ENCODE results near the gene C8G.
A peak's percentile ranks its signal among the peaks of the same experiment; 100 is the strongest.

The C8G gene

GRCh38 chr9:136942112-136942880, 2.7 kb upstream of the C8G start:
- no peak for DNase-seq

DNA sequence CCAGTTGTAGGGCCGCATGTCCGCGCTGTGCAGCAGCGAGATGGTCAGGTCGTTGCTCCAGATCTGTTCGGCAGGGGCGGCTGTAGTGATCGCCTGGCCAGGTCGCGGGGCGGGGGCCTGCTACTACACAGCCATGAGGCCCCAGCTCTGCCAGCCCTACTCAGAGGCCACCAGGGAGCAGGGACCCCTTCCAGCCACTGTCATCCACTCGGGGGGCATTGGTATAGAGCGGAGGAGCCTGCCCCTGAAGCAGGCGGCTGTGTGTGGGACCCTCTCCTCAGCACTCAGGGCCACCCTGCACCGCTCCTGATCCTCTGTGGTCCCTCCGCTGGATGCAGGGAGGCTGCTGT, 2.2 kb upstream of the C8G start:
- no peak for DNase-seq

DNA sequence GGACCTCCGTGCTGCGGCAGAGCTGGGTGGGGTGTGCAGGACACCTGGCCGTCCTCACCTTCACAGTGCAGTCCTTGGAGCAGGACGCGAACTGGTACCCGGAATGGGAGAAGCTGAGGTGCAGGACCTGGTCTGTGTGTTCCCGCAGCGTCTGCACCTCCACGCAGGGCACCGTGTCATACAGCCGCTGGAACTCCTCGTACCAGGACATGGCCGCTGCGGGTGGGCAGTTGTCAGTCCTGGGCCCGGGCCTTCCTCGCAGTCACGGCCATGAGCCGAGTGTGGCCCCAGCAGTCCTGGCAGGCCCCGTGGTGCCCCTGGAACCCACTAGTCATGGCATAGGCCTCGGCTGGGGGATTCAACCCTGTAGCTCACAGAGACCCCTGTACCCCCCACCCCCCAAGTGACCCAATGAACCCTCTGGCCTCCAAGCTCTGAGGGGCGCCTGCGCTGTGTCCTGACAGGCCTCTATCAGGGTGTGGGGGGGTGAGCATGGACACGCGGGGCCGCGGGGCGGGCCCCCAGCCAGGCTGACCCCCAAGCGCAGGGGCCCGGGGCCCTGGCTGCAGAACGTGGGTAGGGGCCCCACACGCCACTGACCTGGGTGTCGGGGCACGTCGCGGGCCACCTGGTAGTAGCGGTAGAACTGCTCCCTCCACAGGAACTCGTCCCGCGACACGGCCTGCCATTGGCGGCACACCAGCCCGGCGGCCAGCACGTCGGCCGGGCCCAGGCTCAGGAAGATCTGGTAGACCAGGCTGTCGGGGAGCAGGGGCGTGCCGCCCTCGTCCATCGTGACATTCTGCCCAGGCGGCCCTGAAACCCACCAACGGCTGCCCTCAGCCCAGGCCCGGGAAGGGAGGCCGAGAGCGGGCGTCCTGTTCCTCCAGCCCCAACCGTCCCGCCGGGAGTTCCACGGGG, 1.5 kb upstream of the C8G start:
- DNase-seq = no peak

GRCh38 chr9:136944212-136944518, 878 bp upstream of the C8G start:
- DNase-seq = peak; percentile 39

DNA sequence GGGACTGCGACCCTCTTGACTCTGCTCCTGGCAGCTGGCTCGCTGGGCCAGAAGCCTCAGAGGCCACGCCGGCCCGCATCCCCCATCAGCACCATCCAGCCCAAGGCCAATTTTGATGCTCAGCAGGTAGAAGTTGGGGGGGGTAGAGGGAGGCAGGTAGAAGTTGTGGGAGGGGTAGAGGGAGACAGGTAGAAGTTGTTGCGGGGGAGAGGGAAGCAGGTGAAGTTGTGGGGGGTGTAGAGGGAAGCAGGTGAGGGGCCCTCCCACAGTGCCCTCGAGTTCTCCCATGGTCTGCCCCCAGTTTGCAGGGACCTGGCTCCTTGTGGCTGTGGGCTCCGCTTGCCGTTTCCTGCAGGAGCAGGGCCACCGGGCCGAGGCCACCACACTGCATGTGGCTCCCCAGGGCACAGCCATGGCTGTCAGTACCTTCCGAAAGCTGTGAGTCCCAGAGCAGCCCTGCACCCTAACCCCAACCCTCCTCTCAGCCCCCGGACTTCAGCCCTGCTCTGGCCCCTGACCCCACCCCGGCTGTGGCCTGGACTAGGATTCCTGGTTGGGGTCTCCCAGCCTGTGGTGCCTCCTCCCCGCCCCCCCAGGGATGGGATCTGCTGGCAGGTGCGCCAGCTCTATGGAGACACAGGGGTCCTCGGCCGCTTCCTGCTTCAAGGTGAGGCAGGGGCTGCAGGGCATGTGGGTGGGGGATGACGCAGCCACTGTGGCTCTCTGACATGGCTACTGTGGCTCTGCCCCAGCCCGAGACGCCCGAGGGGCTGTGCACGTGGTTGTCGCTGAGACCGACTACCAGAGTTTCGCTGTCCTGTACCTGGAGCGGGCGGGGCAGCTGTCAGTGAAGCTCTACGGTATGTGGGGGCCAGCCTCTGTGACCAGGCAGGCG, 537 bp downstream of the C8G start:
- DNase-seq = no peak

GRCh38 chr9:136946228-136947027, 1.4 kb downstream of the C8G start:
- DNase-seq = no peak

DNA sequence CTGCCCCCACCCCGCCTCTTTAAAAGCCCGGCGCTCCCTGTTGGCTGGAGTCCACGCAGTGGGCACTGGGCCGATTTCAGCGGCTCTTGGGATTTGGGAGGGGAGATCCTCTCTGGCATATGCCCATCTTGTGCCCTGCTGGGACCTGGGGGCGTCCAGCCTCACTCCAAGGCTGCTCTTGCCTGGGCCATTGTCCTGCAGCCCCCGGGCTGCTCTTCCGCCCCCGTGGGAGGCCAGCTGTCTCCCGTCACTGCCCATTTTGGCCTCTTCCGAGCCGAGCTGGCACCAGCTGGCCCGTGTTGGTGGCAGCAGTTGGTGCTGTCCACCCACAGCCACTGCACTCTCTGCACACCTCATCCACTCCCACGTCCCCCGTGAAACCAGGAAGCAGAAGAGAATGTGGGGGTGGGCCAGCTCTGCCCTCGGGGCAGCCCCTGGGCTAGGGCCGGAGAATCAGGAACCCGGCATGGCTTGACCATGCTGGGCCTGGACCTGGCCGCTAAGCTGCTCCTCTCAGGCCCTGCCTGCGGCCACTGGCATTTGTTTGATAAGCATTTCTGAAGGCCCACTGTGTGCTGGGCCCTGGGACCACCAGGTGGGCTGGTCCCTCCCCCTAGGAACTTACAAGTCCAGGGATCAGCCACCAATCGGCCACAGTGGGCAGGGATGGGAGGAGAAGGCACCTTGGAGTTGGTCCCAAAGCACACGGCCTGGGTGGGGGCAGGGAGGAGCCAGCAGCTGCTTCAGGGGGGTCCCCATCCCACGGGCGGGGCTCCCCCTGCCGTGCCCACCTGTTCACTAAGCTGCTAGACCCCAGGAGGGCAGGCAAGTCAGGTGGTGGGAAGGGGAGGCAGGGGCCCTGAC, 2.2 kb downstream of the C8G start:
- no peak for DNase-seq

DNA sequence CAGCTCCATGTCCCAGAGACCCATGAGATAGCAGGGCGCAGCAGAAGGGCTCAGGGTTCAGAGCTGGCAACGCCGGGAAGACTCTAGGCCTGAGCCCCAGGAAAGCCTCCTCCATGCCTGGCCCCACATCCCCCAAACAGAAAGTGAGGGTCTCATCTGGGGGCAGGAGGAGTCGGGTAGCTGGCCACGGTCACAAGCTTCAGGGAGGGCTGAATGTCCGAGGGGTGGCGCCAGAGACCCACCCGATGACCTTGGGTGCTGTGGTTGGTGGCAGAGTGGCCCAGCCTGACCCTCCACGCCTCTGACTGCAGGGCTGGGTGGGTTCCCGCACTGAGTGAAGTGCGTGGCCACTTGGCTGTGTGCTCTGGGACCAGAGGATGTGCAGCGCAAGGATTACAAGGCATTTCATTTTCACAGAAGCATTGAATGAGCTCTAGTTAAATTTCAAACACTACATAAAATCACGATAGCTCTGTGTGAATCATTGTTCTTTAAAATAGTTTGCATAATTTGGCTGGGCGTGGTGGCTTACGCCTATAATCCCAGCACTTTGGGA, 3.0 kb downstream of the C8G start:
- DNase-seq = no peak

DNA sequence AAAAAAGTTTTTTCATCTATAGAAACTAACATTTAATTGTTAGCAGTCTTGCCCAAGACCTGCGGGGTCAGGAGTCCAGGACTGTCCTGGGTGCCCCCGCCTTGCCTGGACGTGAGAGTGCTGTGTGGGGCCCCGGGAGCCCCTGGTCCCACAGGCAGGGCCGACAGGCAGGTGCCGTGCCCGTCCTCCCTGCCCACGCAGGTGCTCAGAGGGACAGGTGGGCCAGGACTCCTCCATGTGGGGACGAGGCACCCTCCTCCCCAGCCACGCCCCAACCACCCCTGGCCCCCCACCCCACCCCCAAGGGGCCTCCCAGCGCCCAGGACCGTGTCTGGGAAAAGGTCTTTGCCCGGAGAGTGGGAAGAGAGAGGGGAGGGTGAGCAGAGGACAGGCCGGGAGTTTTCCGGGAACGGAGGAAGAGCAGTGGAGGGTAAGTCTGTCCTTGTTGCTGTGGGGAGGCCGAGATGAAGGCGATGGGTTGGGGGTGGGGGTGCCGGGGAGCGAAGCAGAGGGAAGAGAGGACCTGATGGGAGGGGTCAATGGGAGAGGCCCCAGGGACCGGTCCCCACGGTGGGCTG, 4.3 kb downstream of the C8G start:
- DNase-seq = no peak

DNA sequence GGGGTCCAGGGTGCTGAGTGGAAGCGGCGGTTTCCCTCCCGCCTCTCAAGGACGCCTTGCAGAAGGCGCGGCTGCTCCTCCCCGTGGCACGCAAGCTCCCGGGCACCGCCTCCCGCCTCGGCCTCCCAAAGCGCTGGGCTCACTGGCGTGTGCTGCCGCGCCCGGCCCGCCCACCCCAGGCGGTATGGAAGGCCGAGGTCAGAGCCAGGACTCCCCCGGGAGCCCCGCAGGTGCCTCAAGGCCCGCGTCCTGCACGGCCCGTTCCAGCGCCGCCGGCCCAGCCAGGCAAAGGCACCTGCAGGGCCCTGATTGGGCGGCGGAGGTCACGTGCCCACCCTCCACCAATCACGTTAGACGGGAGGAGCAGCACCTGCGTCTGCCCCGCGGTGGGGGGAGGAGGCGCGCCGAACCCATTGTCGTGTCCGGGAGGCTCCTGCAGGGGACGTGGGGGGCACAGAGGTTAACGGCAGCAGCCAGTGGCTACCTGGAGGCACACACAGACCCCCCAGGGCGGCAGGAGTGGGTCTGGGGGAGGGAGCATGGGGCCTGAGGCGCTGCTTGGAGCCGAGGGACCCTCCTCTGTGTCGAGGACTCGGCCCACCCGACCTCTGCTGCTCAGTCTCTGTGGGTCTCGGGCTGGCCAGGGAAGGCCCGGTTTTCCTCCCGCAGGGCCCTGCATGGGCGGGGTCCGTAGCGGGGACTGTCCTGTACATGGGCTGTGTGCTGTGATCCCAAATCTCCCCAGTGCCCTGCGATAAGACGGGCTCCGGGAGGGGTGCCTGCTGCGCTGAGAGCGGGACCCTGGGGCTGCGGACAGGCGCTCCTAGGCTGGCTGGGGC, 5.0 kb downstream of the C8G start:
- peak; percentile 57 for DNase-seq

DNA sequence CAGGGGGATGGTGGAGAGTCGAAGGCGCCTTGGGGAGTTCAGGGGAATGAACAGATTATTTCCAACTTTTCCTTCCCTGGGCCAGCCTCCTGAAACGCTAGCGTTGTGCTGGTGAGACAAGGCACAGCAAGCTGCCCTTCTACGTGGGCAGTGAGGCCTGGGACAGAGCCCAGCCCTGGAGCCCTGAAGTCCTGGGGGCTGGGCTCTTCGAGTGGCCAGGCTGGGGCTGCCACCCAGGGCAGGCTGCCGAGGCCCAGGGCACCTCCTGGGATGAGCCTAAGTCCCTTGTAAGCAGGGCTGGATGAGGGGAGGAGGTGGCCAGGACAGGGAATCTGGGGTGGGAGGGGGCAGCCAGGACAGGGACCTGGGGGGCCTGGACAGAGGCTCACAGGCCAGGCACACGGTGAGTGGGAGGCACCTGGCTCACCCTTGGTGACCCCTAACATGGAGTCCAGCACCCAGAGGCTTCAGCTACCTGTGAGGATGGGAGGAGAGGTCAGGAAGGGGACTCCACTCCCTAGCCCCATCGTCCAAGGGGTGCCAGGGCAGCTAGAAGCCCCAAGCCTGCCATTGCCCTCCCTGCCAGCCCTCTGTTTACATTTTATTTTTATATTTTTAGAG, 5.7 kb downstream of the C8G start:
- no peak for DNase-seq

DNA sequence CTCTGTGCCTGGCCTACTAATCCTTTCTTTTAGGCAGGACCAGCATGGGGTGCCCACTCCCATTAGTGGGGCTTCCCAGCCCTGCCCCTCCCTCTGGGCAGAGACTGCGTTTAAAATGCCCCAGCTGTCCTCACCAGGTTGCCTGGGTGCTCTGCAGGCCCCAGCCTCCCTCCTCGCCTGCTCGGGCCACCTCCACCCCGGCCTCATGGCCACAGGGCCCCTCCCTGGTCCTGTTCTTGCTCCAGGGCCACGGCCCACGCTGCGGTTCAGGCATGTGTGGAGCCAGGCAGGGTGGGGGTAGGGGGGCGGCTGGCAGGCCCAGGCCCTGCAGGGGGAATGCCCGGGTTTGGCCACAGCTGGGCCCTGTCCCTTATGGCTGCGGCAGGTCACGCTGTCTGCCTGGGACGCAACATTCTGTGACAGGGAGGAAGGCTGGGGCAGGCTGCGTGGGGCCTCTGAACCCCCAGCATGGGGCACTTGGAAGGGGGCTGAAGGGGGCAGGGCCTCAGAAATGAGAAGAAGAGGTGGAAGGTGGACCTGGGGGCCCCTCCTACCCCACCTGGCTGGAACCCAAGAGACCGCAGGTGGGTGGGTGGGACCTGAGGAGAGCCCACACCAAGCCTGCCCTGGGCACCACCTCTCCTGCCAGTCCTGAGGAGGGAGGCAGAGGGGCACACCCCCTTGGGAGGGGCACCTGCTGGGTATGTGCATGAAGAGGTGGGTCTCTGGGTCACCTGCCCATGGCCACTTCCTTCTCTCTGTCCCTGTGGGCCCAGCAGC, 6.7 kb downstream of the C8G start, which contains the start of gene LCN12:
TSS of gene LCN12 (plus strand) at position 733 of the 780 bp plus-strand sequence. CDS start 55 bp downstream, outside the sequence.
- DNase-seq = no peak

- no peak for DNase-seq
Observed at GRCh38 chr9:136952321-136952850, 7.3 kb downstream of the C8G start.

DNA sequence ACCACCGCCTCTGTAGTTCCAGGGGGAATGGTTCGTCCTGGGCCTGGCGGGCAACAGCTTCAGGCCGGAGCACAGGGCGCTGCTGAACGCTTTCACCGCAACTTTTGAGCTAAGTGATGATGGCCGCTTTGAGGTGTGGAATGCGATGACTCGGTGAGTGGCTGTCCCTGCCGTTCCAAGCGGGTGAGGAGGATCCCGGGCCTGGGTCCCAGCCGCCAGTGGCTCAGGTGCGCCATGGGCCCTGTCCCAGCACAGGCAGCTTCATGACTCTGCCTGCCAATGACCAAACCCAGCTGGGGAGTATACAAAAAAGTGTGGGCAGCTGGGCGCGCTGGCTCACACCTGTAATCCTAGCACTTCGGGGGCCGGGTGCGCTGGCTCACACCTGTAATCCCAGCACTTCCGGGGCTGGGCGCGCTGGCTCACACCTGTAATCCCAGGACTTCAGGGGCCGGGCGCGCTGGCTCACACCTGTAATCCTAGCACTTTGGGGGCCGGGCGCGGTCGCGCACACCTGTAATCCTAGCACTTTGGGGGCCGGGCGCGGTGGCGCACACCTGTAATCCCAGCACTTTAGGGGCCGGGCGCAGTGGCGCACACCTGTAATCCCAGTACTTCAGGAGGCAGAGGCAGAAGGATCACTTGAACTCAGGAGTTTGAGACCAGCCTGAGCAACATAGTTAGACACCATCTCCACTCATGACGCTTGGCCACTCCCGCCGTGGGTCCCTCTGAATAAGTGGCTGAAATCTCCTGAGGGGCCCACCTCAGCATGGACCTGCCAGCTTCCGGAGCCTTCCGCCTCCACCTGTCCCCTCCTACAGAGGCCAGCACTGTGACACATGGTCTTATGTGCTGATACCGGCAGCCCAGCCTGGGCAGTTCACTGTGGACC, 8.1 kb downstream of the C8G start:
- no peak for DNase-seq

DNA sequence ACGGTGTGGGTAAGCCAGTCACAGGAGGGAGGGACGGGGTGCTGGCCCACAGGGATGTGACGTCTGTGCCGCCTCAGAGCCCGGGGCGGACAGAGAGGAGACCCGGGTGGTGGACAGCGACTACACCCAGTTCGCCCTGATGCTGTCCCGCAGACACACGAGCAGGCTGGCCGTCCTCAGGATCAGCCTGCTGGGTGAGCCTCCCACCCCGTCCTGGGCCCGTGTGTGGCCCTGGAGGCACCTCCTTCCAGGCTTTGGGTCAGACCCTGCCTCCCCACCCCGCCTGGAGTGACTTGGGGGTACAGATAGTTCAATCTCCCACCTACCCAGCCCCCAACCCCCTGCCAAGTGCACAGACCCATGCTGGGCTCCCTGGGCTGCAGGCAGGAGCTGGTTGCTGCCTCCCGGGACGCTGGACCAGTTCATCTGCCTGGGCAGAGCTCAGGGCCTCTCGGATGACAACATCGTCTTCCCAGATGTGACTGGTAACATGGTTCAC, 8.8 kb downstream of the C8G start:
- no peak for DNase-seq

DNA sequence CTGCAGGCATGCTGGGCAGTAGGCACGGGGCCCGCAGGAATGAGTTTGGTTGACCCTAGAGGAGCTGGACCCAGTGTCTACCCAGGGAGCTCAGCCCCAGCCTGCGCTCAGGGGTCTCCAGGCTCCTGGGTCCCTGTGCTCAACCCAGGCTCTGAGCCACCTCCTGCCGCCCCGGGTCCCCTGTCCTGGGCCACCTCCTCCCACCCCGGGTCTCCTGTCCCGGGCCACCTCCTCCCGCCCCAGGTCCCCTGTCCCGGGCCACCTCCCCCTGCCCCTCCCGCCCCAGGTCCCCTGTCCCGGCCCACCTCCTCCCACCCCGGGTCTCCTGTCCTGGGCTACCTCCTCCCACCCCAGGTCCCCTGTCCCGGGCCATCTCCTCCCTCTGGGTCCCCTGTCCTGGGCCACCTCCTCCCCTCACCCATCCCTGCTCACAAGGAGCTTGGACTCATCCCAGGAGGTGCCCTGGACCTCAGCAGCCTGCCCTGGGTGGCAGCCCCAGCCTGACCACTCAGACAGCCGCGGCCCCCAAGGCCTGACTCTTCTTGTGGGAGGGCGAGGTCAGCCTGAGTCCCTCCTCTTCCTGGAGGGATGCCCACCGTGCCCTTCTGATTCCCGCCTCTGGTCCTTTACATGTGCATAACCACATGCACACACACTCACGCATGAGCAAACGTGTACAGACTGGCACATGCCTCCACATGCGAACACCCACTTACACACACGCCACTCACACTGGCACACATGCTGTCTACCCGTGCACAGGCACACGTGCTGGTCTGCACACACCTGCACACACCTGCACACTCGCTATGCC, 9.4 kb downstream of the C8G start:
- DNase-seq = no peak

Data from amniotic stem cell (primary cell).